Measurements from ENCODE around the gene SUMO4. TPM values are rescaled to one million over a fixed set of nuclear protein-coding genes. Genes with fewer than 3 reads are reported as not detected.

Gene SUMO4
- total and polyA plus RNA-seq, 2 of the 8 experiments (the other 6 are each of a cell fraction or from before 2014, with no cell fraction given), result 0.09 to 1.3 TPM

- WGBS, 2 experiments (ENCODE audit: extremely low coverage in 1 of 2, insufficient coverage in 1 of 2, insufficient read length in 1 of 2, insufficient replicate concordance in 2 of 2, low coverage in 1 of 2, low lambda C conversion rate in 2 of 2, missing lambda C conversion rate in 1 of 2), result 86% methylated on average over 5 of the region's 5 CpGs; no CpG with 5 or more reads in 1 of the 2 experiments
- CTCF ChIA-PET (ENCODE audit: partially characterized antibody), result interaction anchor here (0.6 to 3.1 kb wide), 13 partner anchors 8 to 419 kb away, joined by 3 to 16 read pairs (median 4); no protein-coding TSS in a partner anchor
Observed at GRCh38 chr6:149446791-149447376, 46.8 kb downstream of the SUMO4 start.

More at GRCh38 chr6:149446791-149447376, 46.8 kb downstream of the SUMO4 start:
- no peaks in the 10 kb centered on the region; a peak in 2 of 4 replicates for H3K9me3 ChIP-seq (ENCODE audit: insufficient read depth in 2 of 2, low read depth in 1 of 2, low read length in 1 of 2)
- H3K56ac ChIP-seq (replicated peaks; ENCODE audit: insufficient read length, low read depth, low read length), result no peak overlapping the region
- no peak overlapping the region for H3K9ac ChIP-seq (replicated peaks in 1 of 4; ENCODE audit: extremely low read depth in 1 of 4, low read depth in 3 of 4, low read length in 3 of 4)
- H2BK12ac ChIP-seq (ENCODE audit: low read depth, low read length), result no peak overlapping the region
- POLR2A ChIA-PET (ENCODE audit: partially characterized antibody), result no interaction called here
- peaks cover 14 to 22% (median 22%) of the 10 kb centered on the region in 4 experiments for H3K27me3 ChIP-seq (replicated peaks in 1 of 4; ENCODE audit: control insufficient read depth in 3 of 4, extremely low read depth in 1 of 4, insufficient read depth in 3 of 4, low read length in 3 of 4)
- TF ChIP-seq FOSL1 (IDR thresholded peaks at IDR 0.05; ENCODE audit: insufficient read depth, low read depth, low read length), result no peak
- TF ChIP-seq CTCF (IDR thresholded peaks at IDR 0.05; ENCODE audit: control extremely low read depth in 1 of 3, insufficient read depth in 1 of 3, low read depth in 1 of 3, low read length in 3 of 3), result peak in 2 of 3 experiments; percentile 16 to 35; a peak in 2 of 4 replicates
- TF ChIP-seq SIX5 (IDR thresholded peaks at IDR 0.05; ENCODE audit: low read depth, low read length), result no peak
- no peak for TF ChIP-seq JUND (IDR thresholded peaks at IDR 0.05; ENCODE audit: low read length)
- no peak for TF ChIP-seq GTF2F1 (IDR thresholded peaks at IDR 0.05; ENCODE audit: borderline replicate concordance, low read depth, low read length)
- peak; percentile 22 to 37; a peak in 3 of 4 replicates for TF ChIP-seq RAD21 (IDR thresholded peaks at IDR 0.05 in 1 of 2, conservative IDR thresholded peaks at IDR 0.05 in 1 of 2; ENCODE audit: low read depth in 2 of 2, low read length in 2 of 2)
- no peak overlapping the region for H2BK120ac ChIP-seq (replicated peaks; ENCODE audit: low read depth, low read length)
- no peak overlapping the region for H2BK20ac ChIP-seq (ENCODE audit: low read length)
- no peak overlapping the region for H2BK5ac ChIP-seq (ENCODE audit: low read depth, low read length)
- no peak overlapping the region for H2AFZ ChIP-seq (ENCODE audit: low read length)
- H3K18ac ChIP-seq (ENCODE audit: extremely low read depth, low read length), result no peak overlapping the region
- H2AK5ac ChIP-seq (ENCODE audit: low read depth, low read length), result no peak overlapping the region
- H3K27ac ChIP-seq (ENCODE audit: low read depth, low read length), result no peak overlapping the region
- no peak overlapping the region for H2BK15ac ChIP-seq (ENCODE audit: low read length)
- peaks cover 11% of the 10 kb centered on the region; the same call in 1 of the 2 replicates for H3K23me2 ChIP-seq (ENCODE audit: low read depth, low read length)
- H3K79me1 ChIP-seq (ENCODE audit: low read depth, low read length), result no peaks in the 10 kb centered on the region
- no peaks in the 10 kb centered on the region for H3K36me3 ChIP-seq (ENCODE audit: control insufficient read depth in 2 of 4, insufficient read depth in 4 of 4, low read length in 3 of 4)
- no peaks in the 10 kb centered on the region for H3K79me2 ChIP-seq (ENCODE audit: control insufficient read depth in 1 of 2, insufficient read depth in 2 of 2, low read length in 2 of 2)
- H3K4ac ChIP-seq (replicated peaks; ENCODE audit: insufficient read length, low read depth, low read length), result no peak overlapping the region
- H4K8ac ChIP-seq (ENCODE audit: extremely low read depth, insufficient read depth, low read length), result no peak overlapping the region
- H3K23ac ChIP-seq (ENCODE audit: insufficient read length), result no peak overlapping the region
- H3K4me1 ChIP-seq (replicated peaks in 1 of 4; ENCODE audit: control insufficient read depth in 3 of 4, insufficient read depth in 4 of 4, low read length in 3 of 4), result peaks cover 0 to 1% (median 0%) of the 10 kb centered on the region in 4 experiments; a peak in 2 of 7 replicates
- no peak overlapping the region for H4K91ac ChIP-seq (replicated peaks; ENCODE audit: insufficient read length, low read length)
- FAIRE-seq (no peak), DNase-seq (ENCODE audit: low read depth in 1 of 2, low spot score in 2 of 2) (no peak)
- no peak overlapping the region for H3K4me2 ChIP-seq (ENCODE audit: insufficient read depth in 1 of 2, low read depth in 2 of 2, low read length in 2 of 2)
- H4K5ac ChIP-seq (ENCODE audit: insufficient read length, low read depth, low read length), result no peak overlapping the region
- H3K14ac ChIP-seq (ENCODE audit: insufficient read length), result no peak overlapping the region
- no peaks in the 10 kb centered on the region for H4K20me1 ChIP-seq (replicated peaks in 1 of 2; ENCODE audit: control insufficient read depth in 1 of 2, insufficient read depth in 2 of 2, low read length in 2 of 2)
- no peak overlapping the region for H3K4me3 ChIP-seq (ENCODE audit: extremely low read depth in 1 of 4, insufficient read depth in 2 of 4, low read depth in 3 of 4, low read length in 4 of 4)

Measured in H1 (cell line).